ENCODE data around the gene HPS1.

GRCh38 chr10:98389398-98389797, 57.3 kb downstream of the HPS1 start:
- TF ChIP-seq CTCF (IDR thresholded peaks at IDR 0.05; ENCODE audit: insufficient read depth, low read length, poor library complexity, severe bottlenecking) (no peak), EZH2phosphoT487 (conservative IDR thresholded peaks at IDR 0.05; ENCODE audit: low read length) (no peak)

Data from SU-DHL-6 (cell line).